GM18499 (cell line): Measurements from ENCODE around the gene ADAM33.

Source experiments
- ATAC-seq: cut with Tn5 transposase; IDR thresholded peaks from one replicate; pipeline ENCODE4 v1.9.1; 2021; ENCODE audit warnings: moderate number of reproducible peaks; ENCODE audit not compliant: insufficient read depth, unreplicated experiment

Gene ADAM33, protein sequence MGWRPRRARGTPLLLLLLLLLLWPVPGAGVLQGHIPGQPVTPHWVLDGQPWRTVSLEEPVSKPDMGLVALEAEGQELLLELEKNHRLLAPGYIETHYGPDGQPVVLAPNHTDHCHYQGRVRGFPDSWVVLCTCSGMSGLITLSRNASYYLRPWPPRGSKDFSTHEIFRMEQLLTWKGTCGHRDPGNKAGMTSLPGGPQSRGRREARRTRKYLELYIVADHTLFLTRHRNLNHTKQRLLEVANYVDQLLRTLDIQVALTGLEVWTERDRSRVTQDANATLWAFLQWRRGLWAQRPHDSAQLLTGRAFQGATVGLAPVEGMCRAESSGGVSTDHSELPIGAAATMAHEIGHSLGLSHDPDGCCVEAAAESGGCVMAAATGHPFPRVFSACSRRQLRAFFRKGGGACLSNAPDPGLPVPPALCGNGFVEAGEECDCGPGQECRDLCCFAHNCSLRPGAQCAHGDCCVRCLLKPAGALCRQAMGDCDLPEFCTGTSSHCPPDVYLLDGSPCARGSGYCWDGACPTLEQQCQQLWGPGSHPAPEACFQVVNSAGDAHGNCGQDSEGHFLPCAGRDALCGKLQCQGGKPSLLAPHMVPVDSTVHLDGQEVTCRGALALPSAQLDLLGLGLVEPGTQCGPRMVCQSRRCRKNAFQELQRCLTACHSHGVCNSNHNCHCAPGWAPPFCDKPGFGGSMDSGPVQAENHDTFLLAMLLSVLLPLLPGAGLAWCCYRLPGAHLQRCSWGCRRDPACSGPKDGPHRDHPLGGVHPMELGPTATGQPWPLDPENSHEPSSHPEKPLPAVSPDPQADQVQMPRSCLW

DNA sequence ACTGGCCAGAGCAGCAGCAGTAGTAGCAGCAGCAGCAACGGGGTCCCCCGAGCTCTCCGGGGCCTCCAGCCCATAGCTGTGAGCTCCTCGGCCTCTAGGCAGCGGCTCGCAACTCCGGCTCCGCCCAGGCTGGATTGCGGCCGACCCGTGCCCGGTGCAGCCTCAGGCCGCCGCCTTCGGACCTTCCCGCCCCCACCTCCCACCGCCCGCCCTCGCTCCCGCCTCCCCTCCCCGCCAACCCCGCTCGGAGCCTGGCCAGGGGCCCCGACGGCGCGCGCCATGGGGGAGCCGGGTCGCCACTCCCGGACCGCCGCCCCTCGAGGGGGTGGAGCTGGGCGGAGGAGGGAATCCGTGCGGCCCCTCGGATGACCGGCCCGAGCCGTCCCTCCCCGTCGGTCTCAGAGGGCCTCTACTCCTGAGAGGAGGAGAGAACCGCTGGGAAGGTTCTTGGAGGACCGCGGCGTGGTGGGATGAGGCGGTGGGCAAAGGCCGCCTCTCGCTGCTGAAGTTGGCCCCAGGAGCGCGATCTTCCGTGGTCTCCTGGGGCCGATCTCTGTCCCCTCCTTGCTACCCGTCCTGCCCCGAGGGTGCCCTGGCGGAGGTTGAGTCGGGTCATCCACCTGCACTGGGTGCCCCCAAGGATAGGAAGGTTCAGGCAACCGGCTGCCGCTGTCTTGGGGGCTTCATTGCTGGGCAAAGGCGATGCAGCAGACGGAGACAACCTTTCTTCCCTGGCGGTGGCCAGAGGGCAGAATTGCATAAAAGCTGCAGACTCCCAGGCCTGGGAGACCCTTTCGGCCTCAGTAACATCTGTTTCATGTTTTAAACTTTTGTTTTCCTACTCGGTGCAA is at the start of gene ADAM33:
Gene ADAM33 (minus strand): TSS at position 80 of the 851 bp plus-strand sequence. CDS start 6 bp downstream, at position 74.
- no peak for ATAC-seq

DNA sequence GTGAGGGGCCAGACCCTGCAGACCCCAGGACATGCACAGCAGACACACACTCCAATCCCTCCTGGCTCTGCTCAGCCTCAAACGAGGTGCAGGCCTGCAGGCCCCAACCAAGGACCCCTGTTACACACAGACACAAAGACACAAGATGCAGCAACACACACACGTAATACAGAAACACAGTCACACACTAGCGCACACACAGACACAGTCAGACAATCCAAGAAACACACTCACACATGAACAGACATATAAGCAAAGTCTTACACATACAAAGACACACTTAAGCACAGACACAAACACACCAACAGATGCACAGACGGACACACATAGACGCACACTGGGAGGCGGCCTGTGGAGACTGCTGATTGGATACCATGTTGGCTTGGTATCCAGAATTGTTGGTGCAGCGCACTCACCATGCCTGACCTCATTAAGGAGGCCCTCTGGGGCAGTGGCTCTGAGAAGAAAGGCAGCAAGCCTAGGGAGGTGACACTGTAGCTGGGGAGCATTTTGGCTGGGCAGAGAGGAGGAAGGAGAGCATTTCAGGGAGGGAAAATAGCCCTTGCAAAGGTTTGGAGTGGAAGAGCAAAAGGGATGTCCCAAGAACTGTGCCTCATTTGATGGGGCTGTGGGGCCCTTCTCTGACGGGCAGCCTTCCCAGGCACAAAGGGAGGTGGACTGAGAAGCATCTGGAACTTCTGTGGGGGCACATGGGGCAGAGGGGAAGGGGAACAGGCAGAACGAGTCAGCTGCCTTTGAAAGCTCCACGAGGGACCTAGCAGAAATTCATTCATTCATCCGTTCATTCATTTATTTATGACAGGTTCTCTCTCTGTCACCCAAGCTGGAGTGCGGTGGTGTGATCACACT is 49.2 kb upstream of the ADAM33 start:
- ATAC-seq: no peak

DNA sequence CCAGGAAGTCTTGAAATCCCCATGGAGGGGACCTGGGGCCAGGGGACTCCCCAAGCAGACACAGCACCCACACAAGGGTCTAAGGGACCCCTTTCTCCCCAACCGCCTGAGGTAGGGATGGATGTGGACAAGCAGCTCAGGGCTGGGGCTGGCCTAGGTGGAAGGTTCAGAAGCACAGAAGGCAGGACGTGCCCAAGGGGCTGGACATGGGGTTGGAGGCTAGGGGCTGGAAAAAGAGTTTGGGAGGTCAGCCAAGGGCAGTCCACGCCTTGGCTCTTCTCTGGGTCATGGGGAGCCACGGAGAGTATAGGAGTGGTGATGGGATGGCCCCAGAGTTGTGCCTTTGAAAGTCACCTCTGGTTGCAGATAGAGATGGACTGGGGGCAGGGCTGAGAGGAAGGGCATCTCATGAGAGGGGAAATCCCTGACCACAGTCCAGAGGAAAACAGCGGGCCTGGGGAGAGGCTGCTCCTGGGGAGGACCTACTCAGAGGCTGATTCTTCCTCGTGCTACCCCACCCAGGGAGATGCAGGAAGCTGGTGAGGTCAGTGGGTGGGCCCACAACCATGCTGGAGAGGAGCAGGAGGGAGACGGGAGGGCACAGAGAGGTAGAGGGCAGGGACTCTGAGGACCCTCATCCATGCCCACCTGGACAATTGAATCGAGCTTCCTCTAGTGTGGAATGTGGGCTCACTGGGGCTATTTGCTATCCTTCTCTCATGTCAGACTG is 48.2 kb upstream of the ADAM33 start:
- no peak for ATAC-seq

DNA sequence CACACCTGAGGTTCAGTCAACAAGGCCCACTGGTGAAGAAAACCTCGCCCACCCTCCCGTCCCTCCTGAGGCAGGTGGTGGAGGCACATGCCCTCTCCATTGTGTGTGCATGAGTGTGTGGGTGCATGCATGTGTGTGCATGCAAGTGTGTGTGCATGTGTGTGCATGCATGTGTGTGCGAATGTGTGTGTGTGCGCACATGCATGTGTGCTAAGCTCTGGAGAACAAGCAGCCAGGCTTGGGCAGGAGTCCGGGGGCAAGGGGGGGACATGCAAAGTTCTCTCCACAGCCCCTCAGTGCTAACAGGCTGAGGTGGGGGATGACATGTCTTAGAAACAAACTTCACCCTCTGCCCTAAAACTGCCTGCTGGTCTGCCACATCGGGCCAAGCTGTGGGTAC is 47.6 kb upstream of the ADAM33 start:
- no peak for ATAC-seq

DNA sequence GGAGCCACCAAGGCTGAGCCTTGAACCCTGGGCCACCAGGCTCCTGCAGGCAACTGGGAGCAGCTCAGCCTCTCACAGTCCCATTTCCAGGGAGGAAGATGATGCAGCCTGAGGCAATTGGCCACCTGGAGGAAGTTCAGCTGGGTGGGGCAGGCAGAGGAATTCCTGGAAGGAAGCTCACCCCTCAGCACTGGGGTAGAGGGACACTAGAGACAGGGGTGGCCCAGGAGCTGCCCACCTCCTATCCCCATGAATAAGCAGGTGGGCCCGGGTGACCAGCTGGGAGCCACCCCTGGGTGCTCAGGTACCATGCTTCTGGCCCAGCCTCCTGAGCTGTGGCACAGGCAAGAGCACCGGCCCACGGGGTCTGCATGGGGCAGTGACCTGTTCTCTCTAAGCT is 47.1 kb upstream of the ADAM33 start:
- no peak for ATAC-seq

DNA sequence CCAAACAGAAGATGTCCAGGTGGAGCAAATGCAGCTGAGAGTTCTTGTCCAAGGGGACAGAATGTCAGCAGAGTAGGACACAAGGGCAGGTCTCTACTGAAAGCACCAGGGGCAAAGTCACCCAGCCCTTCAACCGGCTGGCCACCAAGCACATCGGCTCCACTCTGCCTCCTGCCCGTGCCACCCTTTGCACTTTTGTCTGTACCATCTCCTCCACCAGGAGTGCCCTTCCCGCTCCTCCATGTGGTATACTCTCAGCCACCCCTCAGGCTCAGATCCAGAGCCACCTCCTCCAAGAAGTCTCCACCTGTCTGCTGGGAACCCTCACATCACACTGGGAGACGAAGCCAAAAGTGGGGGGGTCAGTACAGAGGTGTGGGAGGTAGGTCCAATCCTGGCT is 46.5 kb upstream of the ADAM33 start:
- ATAC-seq: no peak

DNA sequence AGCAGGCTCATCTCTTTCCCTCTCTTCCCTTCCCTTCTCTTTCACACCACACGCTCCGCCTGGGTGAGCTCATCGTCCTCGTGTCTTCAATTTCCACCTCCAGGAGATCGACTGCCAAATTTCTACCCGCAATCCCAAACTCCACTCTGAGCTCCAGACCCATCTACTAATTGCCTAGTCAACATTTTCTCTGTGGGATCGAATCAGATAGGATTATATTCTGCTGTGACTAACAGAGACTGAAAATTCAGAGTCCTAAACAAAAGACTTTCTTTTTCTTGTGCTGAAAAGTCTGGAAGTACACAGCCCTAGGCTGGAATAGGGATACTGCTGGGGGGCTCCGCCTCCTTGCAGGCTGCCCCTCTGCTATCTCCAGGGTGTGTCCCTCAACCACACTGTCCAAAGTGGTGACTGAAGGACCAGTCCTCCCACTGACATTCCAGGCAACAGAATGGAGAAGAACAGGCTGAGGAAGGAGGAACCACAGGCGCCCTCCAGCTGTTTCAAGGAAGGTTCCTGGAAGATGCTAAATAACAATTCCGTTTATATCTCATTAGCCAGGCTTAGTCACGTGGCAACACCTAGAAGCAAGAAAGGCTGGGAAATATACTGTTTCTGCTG is 45.7 kb upstream of the ADAM33 start:
- ATAC-seq: no peak

DNA sequence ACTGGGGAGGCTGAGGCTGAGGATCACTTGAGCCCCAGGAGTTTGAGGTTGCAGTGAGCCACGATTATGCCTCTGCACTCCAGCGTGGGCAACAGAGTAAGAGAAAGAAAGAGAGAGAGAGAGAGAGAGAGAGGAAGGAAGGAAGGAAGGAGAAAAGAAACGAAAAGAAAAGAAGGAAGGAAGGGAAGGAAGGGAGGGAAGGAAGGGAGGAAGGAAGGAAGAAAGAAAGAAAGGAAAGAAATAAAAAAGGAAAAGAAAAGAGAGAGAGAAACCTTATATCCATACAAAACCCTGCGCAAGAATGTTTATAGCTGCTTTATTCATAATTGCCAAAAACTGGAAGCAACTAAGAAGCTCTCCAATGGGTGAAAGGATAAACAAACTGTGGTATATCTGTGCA is 42.5 kb upstream of the ADAM33 start:
- ATAC-seq: no peak

DNA sequence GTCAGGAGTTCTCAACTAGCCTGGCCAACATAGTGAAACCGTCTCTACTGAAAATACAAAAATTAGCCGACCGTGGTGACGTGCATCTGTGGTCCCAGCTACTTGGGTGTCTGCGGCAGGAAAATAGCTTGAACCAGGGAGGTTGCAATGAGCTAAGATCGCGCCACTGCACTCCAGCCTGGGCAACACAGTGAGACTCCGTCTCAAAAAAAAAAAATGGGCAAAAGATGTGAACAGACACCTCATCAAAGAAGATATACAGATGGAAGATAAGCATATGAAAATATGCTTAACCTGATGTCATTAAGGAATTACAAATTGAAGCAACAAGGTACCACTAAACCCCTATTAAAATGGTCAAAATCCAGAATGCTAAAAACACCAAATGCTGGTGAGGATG is 41.5 kb upstream of the ADAM33 start:
- ATAC-seq: no peak

DNA sequence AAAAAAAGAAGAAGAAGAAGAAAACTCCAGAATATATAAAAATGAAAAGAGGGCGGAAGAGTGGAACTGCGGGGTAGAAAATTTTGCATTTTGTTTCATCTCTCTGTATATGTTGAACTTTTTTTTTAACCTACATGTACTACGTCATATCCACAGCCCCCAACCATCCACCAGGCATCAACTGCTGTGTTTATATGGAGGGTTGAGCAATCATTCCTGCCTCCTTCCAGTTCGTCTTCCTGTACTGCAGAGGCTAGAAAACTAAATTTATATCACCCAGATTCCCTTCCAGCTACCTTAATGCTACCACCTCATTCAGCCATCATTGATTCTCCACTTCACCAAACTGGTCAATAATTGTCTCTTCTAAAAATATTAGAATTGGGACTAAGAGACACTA is 40.1 kb upstream of the ADAM33 start:
- ATAC-seq: no peak

DNA sequence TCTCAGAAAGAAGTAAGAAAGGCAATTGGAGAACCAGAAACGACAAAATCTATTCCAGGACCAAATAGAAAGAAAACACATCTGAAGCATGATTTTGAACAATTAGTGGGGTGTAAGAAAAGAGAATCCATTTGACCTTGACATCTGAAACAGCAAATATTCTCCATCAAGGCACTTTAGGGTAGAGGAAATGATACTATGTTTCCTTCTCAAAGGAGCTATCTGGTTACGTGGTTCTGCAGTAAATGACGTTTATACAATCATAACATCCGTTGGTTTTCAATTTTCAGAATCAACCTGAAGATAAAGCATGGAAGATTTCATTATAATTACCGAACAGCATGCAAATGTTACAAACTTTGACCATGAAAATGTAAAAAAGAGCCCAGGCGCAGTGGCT is 38.8 kb upstream of the ADAM33 start:
- no peak for ATAC-seq

DNA sequence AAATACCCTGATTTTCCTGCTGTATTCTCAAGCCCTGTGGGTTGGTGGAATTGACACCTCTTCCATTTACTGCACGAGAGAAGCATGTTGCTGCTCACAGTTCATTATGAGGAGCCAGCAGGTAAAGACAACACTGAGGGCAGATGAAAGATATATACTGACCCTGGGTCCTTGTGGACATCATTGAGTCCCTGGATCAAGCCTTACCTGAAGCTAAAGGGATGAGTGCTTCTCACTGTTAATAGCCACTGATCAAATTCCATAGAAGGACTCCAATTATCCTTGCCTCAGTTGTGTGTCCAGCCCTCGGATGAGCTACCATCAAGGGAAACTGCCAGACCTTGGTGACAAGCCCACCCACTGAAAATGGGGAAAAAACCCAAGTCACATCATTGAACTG is 38.3 kb upstream of the ADAM33 start:
- ATAC-seq: no peak

DNA sequence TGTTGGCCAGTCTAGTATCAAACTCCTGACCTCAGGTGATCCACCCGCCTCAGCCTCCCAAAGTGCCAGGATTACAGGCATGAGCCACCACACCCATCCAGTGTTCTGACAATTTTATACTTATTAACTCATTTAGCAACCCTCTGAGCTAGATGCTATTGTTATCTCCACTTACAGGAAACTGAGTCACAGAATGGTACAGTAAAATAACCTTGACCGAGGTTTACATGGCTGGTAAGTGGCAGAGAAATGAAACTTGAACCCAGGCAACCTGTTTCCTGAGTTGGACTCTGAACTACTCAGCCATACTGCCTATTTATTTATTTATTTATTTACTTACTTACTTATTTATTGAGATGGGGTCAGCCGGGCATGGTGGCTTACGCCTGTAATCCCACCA is 37.2 kb upstream of the ADAM33 start:
- no peak for ATAC-seq

DNA sequence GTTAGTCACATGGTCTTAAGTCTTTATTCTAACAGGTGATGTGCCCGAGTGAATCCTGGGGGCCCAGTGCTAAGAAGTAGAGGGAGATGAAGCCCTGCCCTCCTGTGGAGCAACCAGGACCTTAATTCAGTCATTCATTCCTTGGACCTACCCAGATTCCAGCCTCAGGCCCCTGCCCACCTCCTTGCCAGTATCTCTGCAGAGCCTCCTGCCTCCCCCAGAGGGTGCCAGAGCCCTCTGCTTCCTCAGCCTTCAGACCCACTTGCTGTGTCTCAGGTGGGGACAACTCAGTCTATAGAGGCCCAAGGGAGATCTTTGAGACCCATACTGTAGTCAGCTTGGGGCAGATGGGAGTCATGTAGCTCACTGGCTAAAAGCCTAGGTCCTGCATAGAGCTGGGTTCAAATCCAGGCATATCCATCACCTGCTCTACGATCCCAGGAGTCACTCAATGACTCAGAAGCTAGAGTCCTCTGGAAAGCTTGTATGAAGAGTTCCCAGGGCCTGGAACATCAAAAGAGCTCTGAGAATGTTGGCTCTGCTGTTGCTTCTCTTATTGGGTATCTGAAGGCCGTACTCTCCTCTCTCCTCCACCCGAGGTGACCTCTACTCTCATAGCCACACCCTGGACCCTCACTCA is 34.5 kb upstream of the ADAM33 start:
- ATAC-seq: no peak

DNA sequence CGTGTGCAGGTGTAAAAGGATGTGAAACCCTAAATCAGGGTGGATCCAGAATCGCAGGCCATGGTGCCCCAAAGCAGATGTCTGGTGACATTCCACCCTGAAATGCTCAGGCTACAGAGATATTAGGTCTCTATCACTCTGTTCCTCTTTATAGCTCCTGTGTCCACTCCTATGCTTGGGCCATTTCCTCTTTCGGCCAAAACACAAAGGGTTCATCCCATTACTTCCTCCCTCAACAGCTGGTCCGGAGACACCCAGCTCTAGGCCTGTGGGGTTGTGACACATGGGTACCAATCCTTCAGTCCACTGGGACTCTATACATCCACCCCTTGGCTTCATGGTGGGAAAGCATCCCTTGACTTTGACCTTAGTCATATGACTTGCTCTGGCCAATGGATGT is 32.3 kb upstream of the ADAM33 start:
- ATAC-seq: no peak

DNA sequence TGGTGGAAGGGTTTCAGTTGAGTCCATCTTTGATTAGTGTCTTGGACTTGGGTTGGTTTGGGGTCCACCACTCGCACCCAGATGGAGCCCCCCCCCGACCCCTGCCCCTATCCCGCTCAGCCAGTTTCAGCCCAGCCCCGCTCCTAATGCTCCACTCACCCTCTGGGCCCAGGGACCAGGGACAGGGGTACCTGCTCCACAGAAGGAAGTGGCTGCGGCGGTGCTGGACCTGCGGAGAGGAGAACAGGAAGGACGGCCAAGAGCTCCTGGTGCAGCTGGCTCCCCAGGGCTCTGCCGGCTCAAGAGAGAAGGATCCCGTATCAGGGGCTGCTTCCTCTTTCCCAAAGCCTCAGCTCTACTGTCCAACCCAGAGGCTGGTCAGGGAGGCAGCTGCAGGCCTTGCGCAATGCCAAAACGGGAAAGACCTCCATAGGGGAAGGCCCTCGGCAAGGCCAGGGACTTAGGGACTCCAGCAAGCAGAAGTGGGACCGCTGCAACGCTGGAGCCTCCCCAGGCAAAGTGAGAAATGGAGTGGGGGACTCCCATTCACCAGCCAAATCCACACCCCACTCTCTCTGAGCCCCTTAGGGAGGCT is 30.6 kb upstream of the ADAM33 start, which contains the start of gene SIGLEC1:
Gene SIGLEC1 (minus strand): TSS at position 322 of the 595 bp plus-strand sequence. CDS start 5,472 bp downstream, outside the sequence.
- ATAC-seq: no peak

DNA sequence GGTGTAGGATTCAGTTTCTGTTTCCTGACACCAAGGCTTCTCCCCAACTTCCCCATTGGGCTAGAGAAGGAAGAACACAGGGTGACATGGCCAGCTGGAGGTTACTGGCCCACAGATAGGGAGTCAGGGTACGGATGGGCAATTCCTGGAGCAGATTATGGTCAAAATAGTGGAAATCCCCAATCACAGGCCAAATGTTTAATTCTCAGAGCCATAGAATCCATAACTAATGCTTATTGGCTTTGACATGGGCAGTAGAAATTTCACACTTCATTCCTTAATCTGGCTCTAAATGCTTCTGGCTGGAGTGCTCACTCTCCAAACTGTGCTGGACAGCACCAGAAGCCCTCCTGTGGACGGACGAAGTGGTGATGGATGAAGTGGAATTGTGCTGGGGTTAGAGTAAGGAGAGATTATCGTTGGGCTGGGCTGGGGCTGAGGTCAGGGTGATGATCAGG is 29.7 kb upstream of the ADAM33 start:
- no peak for ATAC-seq
